ENCODE measurements around the gene PDE4D. TPM values are rescaled to one million over a fixed set of nuclear protein-coding genes. Genes with fewer than 3 reads are reported as not detected.

Gene PDE4D
- total and polyA plus RNA-seq, 2 donors (not counting 3 experiments of a cell fraction or from before 2014, with no cell fraction given) = 34.5 to 51.2 TPM

GRCh38 chr5:59185757-59186385, 707.7 kb downstream of the PDE4D start:
- BruUV-seq (replicated peaks) = no TSS peak
- Histone ChIP-seq H3K4me2 (ENCODE audit: insufficient read depth, low read length) (no peak overlapping the region), H3K27me3 (ENCODE audit: control insufficient read depth in 2 of 2, insufficient read depth in 2 of 2, low read length in 2 of 2) (no peaks in the 10 kb centered on the region), H3K27ac (ENCODE audit: insufficient read depth, low read depth, low read length) (no peak overlapping the region), H3K9ac (replicated peaks; ENCODE audit: extremely low read depth, insufficient read depth, low read length) (no peak overlapping the region), H3K9me1 (replicated peaks; ENCODE audit: control insufficient read depth, extremely low read depth, insufficient read depth, low read length) (no peaks in the 10 kb centered on the region), H4K20me1 (replicated peaks; ENCODE audit: control insufficient read depth, extremely low read depth, insufficient read depth, low read length) (no peaks in the 10 kb centered on the region), H3K9me3 (replicated peaks; ENCODE audit: control insufficient read depth, insufficient read depth, low read length) (no peaks in the 10 kb centered on the region), H3K4me3 (replicated peaks in 1 of 3; ENCODE audit: insufficient read depth in 1 of 3, low read depth in 1 of 3, low read length in 3 of 3) (no peak overlapping the region), H3K4me1 (ENCODE audit: control insufficient read depth, extremely low read depth, insufficient read depth, low read length) (peaks cover 4% of the 10 kb centered on the region), H3K36me3 (ENCODE audit: control insufficient read depth in 2 of 2, extremely low read depth in 1 of 2, insufficient read depth in 2 of 2, low read length in 2 of 2) (no peaks in the 10 kb centered on the region), H2AFZ (ENCODE audit: low read depth, low read length) (no peak overlapping the region), H3K79me2 (ENCODE audit: control insufficient read depth, insufficient read depth, low read length) (no peaks in the 10 kb centered on the region)
- no peak for TF ChIP-seq MYC (IDR thresholded peaks at IDR 0.05; ENCODE audit: low read depth, low read length)
- TF ChIP-seq, protein P1, sequence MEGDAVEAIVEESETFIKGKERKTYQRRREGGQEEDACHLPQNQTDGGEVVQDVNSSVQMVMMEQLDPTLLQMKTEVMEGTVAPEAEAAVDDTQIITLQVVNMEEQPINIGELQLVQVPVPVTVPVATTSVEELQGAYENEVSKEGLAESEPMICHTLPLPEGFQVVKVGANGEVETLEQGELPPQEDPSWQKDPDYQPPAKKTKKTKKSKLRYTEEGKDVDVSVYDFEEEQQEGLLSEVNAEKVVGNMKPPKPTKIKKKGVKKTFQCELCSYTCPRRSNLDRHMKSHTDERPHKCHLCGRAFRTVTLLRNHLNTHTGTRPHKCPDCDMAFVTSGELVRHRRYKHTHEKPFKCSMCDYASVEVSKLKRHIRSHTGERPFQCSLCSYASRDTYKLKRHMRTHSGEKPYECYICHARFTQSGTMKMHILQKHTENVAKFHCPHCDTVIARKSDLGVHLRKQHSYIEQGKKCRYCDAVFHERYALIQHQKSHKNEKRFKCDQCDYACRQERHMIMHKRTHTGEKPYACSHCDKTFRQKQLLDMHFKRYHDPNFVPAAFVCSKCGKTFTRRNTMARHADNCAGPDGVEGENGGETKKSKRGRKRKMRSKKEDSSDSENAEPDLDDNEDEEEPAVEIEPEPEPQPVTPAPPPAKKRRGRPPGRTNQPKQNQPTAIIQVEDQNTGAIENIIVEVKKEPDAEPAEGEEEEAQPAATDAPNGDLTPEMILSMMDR (IDR thresholded peaks at IDR 0.05; ENCODE audit: extremely low read depth in 1 of 2, insufficient read depth in 1 of 2, low read depth in 1 of 2, low read length in 2 of 2) = no peak
- no peak for DNase-seq (ENCODE audit: low read depth, low spot score)
- POLR2A ChIA-PET = no interaction called here
- CTCF ChIA-PET = interaction anchor here (1.4 to 6.4 kb wide), 3 partner anchors 10 to 195 kb away, joined by 3 to 193 read pairs (median 23); no protein-coding TSS in a partner anchor
- no peak for FAIRE-seq
- intact Hi-C loops (cut with micrococcal nuclease) (loop anchor here (5.0 kb wide), 1 partner anchor 476 kb away; no protein-coding TSS in a partner anchor), dilution Hi-C loops (cut with MboI; ENCODE audit: extremely low pct_ligation_motif_present, low sequenced_read_pairs) (no loop called here)

DNA sequence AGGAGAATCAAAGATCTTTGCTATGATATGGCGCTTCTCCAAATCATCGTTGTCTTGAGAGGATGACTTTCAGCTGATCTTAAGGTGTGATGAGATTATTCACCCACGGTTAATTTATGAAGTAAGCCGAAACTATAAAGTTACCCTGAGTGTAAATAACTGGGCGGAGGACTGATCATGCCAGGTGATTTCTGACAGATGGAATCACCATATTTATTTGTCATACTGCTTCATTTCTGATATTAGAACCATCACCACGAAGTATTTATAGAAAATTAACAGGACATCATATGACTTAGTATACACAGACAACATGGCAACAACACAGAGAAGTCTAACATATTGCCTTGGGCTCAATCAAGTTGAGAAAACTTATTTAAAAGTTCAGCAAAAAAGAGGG, 708.8 kb downstream of the PDE4D start:
- Histone ChIP-seq H3K9me1 (replicated peaks; ENCODE audit: control insufficient read depth, extremely low read depth, insufficient read depth, low read length) (no peaks in the 10 kb centered on the region), H3K79me2 (ENCODE audit: control insufficient read depth, insufficient read depth, low read length) (no peaks in the 10 kb centered on the region), H3K9me3 (replicated peaks; ENCODE audit: control insufficient read depth, insufficient read depth, low read length) (no peaks in the 10 kb centered on the region), H4K20me1 (replicated peaks; ENCODE audit: control insufficient read depth, extremely low read depth, insufficient read depth, low read length) (no peaks in the 10 kb centered on the region), H3K9ac (replicated peaks; ENCODE audit: extremely low read depth, insufficient read depth, low read length) (no peak overlapping the region), H3K36me3 (ENCODE audit: control insufficient read depth in 2 of 2, extremely low read depth in 1 of 2, insufficient read depth in 2 of 2, low read length in 2 of 2) (no peaks in the 10 kb centered on the region), H3K27ac (ENCODE audit: insufficient read depth, low read depth, low read length) (no peak overlapping the region), H3K4me2 (ENCODE audit: insufficient read depth, low read length) (no peak overlapping the region), H3K4me3 (replicated peaks in 1 of 3; ENCODE audit: insufficient read depth in 1 of 3, low read depth in 1 of 3, low read length in 3 of 3) (no peak overlapping the region), H3K27me3 (ENCODE audit: control insufficient read depth in 2 of 2, insufficient read depth in 2 of 2, low read length in 2 of 2) (no peaks in the 10 kb centered on the region), H3K4me1 (ENCODE audit: control insufficient read depth, extremely low read depth, insufficient read depth, low read length) (peaks cover 4% of the 10 kb centered on the region), H2AFZ (ENCODE audit: low read depth, low read length) (no peak overlapping the region)
- TF ChIP-seq MYC (IDR thresholded peaks at IDR 0.05; ENCODE audit: low read depth, low read length) (no peak), POLR2A (IDR thresholded peaks at IDR 0.05; ENCODE audit: low read depth, low read length) (no peak), EZH2 (IDR thresholded peaks at IDR 0.05; ENCODE audit: borderline replicate concordance, low read depth, low read length, severe bottlenecking) (no peak), FOS (IDR thresholded peaks at IDR 0.05; ENCODE audit: borderline replicate concordance, insufficient read depth, low read length) (no peak), GATA2 (IDR thresholded peaks at IDR 0.05; ENCODE audit: insufficient read depth, insufficient read length, low read depth, low read length) (no peak), JUN (IDR thresholded peaks at IDR 0.05; ENCODE audit: borderline replicate concordance, insufficient read depth, insufficient read length, low read depth) (no peak), POLR2AphosphoS5 (IDR thresholded peaks at IDR 0.05; ENCODE audit: insufficient read depth, low read depth, low read length) (no peak)
- TF ChIP-seq, protein P2, sequence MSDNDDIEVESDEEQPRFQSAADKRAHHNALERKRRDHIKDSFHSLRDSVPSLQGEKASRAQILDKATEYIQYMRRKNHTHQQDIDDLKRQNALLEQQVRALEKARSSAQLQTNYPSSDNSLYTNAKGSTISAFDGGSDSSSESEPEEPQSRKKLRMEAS (IDR thresholded peaks at IDR 0.05; ENCODE audit: insufficient read depth, insufficient read length) = no peak
- TF ChIP-seq, protein P1 (IDR thresholded peaks at IDR 0.05; ENCODE audit: extremely low read depth in 1 of 2, insufficient read depth in 1 of 2, low read depth in 1 of 2, low read length in 2 of 2) = no peak
- dilution Hi-C loops (cut with MboI; ENCODE audit: extremely low pct_ligation_motif_present, low sequenced_read_pairs) (no loop called here), intact Hi-C loops (cut with micrococcal nuclease) (loop anchor here (5.0 kb wide), 1 partner anchor 478 kb away; no protein-coding TSS in a partner anchor)
- BruUV-seq (replicated peaks) = no TSS peak
- DNase-seq (ENCODE audit: low read depth, low spot score) (no peak), FAIRE-seq (no peak)
- ChIA-PET CTCF (interaction anchor here (1.6 to 3.9 kb wide), 3 partner anchors 11 to 196 kb away, joined by 6 to 23 read pairs (median 13); no protein-coding TSS in a partner anchor), POLR2A (no interaction called here)

Data from endothelial cell of umbilical vein (primary cell).